H1 (cell line): ENCODE measurements around the gene SLX4. TPM values are rescaled to one million over a fixed set of nuclear protein-coding genes. Genes with fewer than 3 reads are reported as not detected.

ENCODE experiments used
- BACH1 ChIP-seq: IDR thresholded peaks from 2 replicates; pipeline ENCODE4 v1.6.1; 2012; ENCODE audit warnings: low read length, improper control_type of control experiment
- CHD2 ChIP-seq: IDR thresholded peaks from 2 replicates; pipeline ENCODE4 v1.6.1; 2012; ENCODE audit warnings: low read length, improper control_type of control experiment
- MAX ChIP-seq: IDR thresholded peaks from 2 replicates; pipeline ENCODE4 v1.6.1; 2012; ENCODE audit warnings: inconsistent platforms
- SP4 ChIP-seq: IDR thresholded peaks from 2 replicates; pipeline ENCODE4 v1.6.1; 2012; ENCODE audit warnings: low read length, inconsistent platforms
- TCF12 ChIP-seq: IDR thresholded peaks from 2 replicates; pipeline ENCODE4 v1.6.1; 2011; ENCODE audit warnings: low read depth, mild to moderate bottlenecking, low read length
- polyA plus RNA-seq, 7 experiments: library from polyadenylated mRNA; depleted of rRNA in 3 of 7; stranded (reverse) in 5 of 7; unstranded in 2 of 7; fragments of >200 nt in 5 of 7; fragments of 200-250 nt in 2 of 7; gene quantifications; 1 replicate in 5 of 7; 2 replicates in 1 of 7; 4 replicates in 1 of 7; pipeline versions ENCODE4 v1.2.1 to v1.2.3, GENCODE V29; 2011 to 2013; ENCODE audit warnings: missing spikeins in 2 of 7, mixed read lengths in 2 of 7
- total RNA-seq: library from RNA; stranded (reverse); fragmentation: NEBNext Ultra II Directional; extraction: Animal tissue kit (Norgen Biotek cat#: 25700); gene quantifications from 2 replicates; pipeline ENCODE4 v1.2.1, GENCODE V29; 2021

Gene SLX4
- total and polyA plus RNA-seq, 2 of the 8 experiments (the other 6 are each of a cell fraction or from before 2014, with no cell fraction given), result 4.4 to 11.4 TPM

- TF ChIP-seq BACH1 (peak; percentile 64; the same call in 1 of the 2 replicates), SP4 (no peak), MAX (peak; percentile 95), CHD2 (0 out of 2 replicates have a peak, but pooled peaks have one; percentile 29), TCF12 (0 out of 2 replicates have a peak, but pooled peaks have one; percentile 46)
- TF ChIP-seq, all 59 proteins: peak for 13
These were observed 34.3 kb upstream of the SLX4 start (continued) for GRCh38 chr16:3645504-3646347.
